Gastrocnemius medialis (tissue), 4 donors: Measurements from ENCODE around the gene PARD3B. TPM values are rescaled to one million over a fixed set of nuclear protein-coding genes. Genes with fewer than 3 reads are reported as not detected.
"Not testable (repeated sequence)": the region's sequence is repeated elsewhere in the genome, so short reads cannot be mapped to it uniquely, and the experiment has no call there.

Source experiments
- ATAC-seq, 2 donors: fragments of 150-250 bp; one replicate each; pipeline ENCODE4 v1.9.1; 2016
- DNase-seq, 2 donors: peaks; one replicate each; pipeline ENCODE4 v3.0.0-alpha.2; 2019
- H3K27ac ChIP-seq, 4 donors: fragments of 200-600 bp; sonication (generic); 1 replicate in 1 of 4; 2 replicates in 3 of 4; pipeline ENCODE4 v1.5.1; 2016 to 2018; ENCODE audit warnings: mild to moderate bottlenecking in 2 of 4, moderate library complexity in 1 of 4
- H3K27me3 ChIP-seq, 3 donors: fragments of 200-600 bp; sonication (generic) in 2 of 3; 1 replicate in 1 of 3; 2 replicates in 2 of 3; pipeline versions ENCODE4 v1.5.1 to v1.6.0; 2016 to 2019; ENCODE audit warnings: mild to moderate bottlenecking in 1 of 3, moderate library complexity in 1 of 3
- H3K36me3 ChIP-seq, 2 donors: fragments of 200-600 bp; sonication (generic) in 1 of 2; one replicate each; pipeline ENCODE4 v1.5.1; 2017 to 2018
- H3K4me1 ChIP-seq, 2 donors: fragments of 200-600 bp; sonication (generic) in 1 of 2; one replicate each; pipeline ENCODE4 v1.5.1; 2016 to 2017; ENCODE audit warnings: mild to moderate bottlenecking in 2 of 2
- H3K4me3 ChIP-seq, 4 donors: fragments of 200-600 bp; sonication (generic) in 3 of 4; 1 replicate in 1 of 4; 2 replicates in 3 of 4; pipeline ENCODE4 v1.5.1; 2016 to 2019; ENCODE audit warnings: mild to moderate bottlenecking in 2 of 4
- H3K9me3 ChIP-seq, 3 donors: fragments of 200-600 bp; sonication (generic) in 2 of 3; 1 replicate in 1 of 3; 2 replicates in 2 of 3; pipeline ENCODE4 v1.5.1; 2016 to 2019
- POLR2A ChIP-seq, 2 donors: fragments of 450-650 bp; IDR thresholded peaks; one replicate each; pipeline ENCODE4 v1.6.1; 2017; ENCODE audit warnings: antibody characterized with exemption in 2 of 2, mild to moderate bottlenecking in 2 of 2, moderate library complexity in 2 of 2
- in situ Hi-C, 4 donors: fragments of 200-750 bp; cut with MboI; loops; one replicate each; pipeline versions ENCODE4 v1.15.0 to v1.8.0; 2017; ENCODE audit warnings: low sequenced_read_pairs in 4 of 4
- intact Hi-C: fragments of 100-400 bp; cut with DNase I; formaldehyde crosslinking; loops from one replicate; pipeline ENCODE4 v1.15.1; 2023; ENCODE audit warnings: low total_unique reads
- total RNA-seq, 4 donors: library from RNA; depleted of rRNA; stranded (reverse); fragments of >200 nt; gene quantifications; one replicate each; pipeline versions ENCODE4 v1.1.0 to v1.2.3, GENCODE V29; 2016
- TF ChIP-seq, protein P1 (sequence below), 5 experiments: fragments of 450-650 bp in 3 of 5; fragments of 200-600 bp in 2 of 5; sonication (generic) in 2 of 5; IDR thresholded peaks in 4 of 5; conservative IDR thresholded peaks in 1 of 5; 1 replicate in 4 of 5; 2 replicates in 1 of 5; pipeline ENCODE4 v1.5.1; 2016 to 2019; ENCODE audit warnings: antibody characterized with exemption in 5 of 5, mild to moderate bottlenecking in 3 of 5, moderate library complexity in 3 of 5

The PARD3B gene
- total RNA-seq, 4 donors from 2014 or later = 2.2 to 15.5 (median 4.6) TPM

DNA sequence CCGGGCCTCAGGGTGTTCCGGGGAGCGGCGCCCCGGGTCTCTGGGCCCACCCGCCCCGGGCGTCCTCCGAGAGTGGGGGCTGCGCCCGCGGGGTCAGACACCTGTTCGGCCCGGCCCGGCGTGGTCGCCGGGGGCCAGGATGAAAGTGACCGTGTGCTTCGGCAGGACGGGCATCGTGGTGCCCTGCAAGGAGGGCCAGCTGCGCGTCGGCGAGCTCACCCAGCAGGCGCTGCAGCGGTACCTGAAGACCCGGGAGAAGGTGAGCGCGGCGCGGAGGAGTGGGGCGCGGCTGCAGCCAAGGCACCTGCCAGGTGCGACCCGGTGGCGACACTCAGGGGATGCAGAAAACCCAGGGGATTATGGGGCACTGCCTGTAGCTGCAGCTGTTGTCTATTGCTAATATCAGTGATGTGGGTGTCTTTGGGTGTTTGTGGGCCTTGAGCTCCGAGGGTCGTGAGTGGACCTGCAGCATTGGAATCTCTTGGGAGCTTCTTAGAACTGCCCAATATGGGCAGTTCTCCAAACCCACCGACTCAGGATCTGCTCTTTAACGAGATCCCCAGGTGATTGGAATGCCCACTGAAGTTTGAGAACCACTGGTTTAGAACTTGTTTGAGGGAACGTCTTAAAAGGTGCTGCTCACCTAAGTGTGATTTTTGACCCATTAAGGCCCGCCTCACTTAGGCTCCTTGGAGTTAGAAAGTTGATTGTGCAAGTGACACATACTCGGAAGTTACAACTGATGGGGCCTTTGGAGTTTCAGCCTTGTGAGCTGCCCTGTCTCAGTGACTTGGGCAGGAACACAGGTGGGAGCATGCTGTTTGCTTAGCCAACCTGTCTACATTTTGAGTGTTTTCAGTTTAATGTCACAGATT lies 823 bp downstream of the PARD3B start:
- peak in 1 of 2 donors; percentile 11 for ATAC-seq
- no peak for TF ChIP-seq POLR2A (IDR thresholded peaks at IDR 0.05)
- TF ChIP-seq, protein P1, sequence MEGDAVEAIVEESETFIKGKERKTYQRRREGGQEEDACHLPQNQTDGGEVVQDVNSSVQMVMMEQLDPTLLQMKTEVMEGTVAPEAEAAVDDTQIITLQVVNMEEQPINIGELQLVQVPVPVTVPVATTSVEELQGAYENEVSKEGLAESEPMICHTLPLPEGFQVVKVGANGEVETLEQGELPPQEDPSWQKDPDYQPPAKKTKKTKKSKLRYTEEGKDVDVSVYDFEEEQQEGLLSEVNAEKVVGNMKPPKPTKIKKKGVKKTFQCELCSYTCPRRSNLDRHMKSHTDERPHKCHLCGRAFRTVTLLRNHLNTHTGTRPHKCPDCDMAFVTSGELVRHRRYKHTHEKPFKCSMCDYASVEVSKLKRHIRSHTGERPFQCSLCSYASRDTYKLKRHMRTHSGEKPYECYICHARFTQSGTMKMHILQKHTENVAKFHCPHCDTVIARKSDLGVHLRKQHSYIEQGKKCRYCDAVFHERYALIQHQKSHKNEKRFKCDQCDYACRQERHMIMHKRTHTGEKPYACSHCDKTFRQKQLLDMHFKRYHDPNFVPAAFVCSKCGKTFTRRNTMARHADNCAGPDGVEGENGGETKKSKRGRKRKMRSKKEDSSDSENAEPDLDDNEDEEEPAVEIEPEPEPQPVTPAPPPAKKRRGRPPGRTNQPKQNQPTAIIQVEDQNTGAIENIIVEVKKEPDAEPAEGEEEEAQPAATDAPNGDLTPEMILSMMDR (IDR thresholded peaks at IDR 0.05 in 4 of 5, conservative IDR thresholded peaks at IDR 0.05 in 1 of 5) = no peak
- in situ Hi-C loops (no loop called here), intact Hi-C loops (loop anchor here (10.0 kb wide), 1 partner anchor 319 kb away; no protein-coding TSS in a partner anchor)
- no peaks in the 10 kb centered on the region for H3K27me3 ChIP-seq
- H3K36me3 ChIP-seq = no peaks in the 10 kb centered on the region
- H3K27ac ChIP-seq = peak overlapping the region; percentile 47 to 82 (median 73)
- H3K9me3 ChIP-seq = no peaks in the 10 kb centered on the region
- peak overlapping the region; percentile 70 to 82 (median 78) for H3K4me3 ChIP-seq
- peaks cover 14 to 20% of the 10 kb centered on the region in 2 donors for H3K4me1 ChIP-seq
- DNase-seq = no peak

DNA sequence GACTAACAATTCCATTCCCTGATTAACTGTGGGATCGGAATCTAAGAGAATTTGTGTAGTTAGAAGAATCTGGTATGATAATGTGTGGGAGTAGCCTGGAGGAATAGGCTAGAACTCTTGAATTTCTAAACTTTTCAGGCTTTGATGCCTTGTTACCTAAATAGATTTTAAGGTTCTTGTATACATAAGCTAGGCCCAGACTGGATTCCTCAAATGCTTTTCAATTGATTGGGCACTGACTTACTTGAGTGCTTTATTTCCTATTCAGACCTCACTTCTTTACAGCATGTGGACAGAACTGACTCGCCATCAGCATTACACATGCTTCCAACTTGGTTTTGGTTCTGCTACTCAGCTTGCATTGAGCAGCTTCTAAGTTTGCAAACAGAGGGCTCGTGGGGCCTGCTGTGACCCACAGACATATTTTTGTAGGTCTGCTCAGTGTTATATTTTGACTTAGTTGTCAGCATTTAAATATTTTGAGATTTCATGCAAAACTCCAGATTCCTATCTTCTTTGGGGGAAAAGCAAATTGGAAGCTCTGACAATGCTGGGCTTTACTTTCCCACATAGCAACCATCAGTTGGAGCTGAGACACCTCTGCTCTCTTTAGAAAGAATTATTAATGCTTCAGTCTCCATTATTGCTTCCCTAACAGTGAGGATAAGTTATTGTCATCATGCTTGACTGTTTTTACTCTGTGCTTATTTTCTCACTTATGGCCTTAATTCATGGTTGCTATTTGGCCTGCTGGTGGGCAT lies 5.7 kb downstream of the PARD3B start:
- Histone ChIP-seq H3K4me1 (peaks cover 12 to 14% of the 10 kb centered on the region in 2 donors), H3K4me3 (no peak overlapping the region), H3K9me3 (no peaks in the 10 kb centered on the region), H3K27ac (no peak overlapping the region), H3K36me3 (no peaks in the 10 kb centered on the region), H3K27me3 (no peaks in the 10 kb centered on the region)
- in situ Hi-C loops = no loop called here
- no peak for DNase-seq
- TF ChIP-seq, protein P1 (IDR thresholded peaks at IDR 0.05 in 4 of 5, conservative IDR thresholded peaks at IDR 0.05 in 1 of 5) = no peak
- TF ChIP-seq POLR2A (IDR thresholded peaks at IDR 0.05) = no peak
- no peak for ATAC-seq
- intact Hi-C loops = no loop called here

DNA sequence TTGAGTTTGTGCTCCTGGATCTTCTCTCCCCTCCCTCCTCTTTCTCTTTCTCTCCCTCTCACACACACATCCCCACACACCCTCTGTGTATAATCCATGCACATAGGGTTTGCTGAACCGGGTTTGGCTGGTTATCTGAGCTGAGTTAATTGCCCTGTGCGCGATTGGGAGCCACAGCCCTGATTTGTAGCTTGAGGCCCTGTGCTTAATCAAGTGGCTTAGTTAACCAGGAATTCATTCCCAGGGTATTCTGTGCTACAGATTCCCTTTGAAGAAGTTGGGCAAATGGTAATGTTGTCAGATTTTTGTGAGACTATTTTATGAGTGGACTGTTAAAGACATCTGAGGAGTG lies 6.2 kb downstream of the PARD3B start:
- DNase-seq (no peak), ATAC-seq (no peak)
- intact Hi-C loops = no loop called here
- in situ Hi-C loops = no loop called here
- Histone ChIP-seq H3K27me3 (no peaks in the 10 kb centered on the region), H3K4me1 (peaks cover 7 to 10% of the 10 kb centered on the region in 2 donors), H3K9me3 (no peaks in the 10 kb centered on the region), H3K36me3 (no peaks in the 10 kb centered on the region), H3K27ac (no peak overlapping the region), H3K4me3 (no peak overlapping the region)
- TF ChIP-seq POLR2A (IDR thresholded peaks at IDR 0.05) = no peak
- TF ChIP-seq, protein P1 (IDR thresholded peaks at IDR 0.05 in 4 of 5, conservative IDR thresholded peaks at IDR 0.05 in 1 of 5) = no peak

DNA sequence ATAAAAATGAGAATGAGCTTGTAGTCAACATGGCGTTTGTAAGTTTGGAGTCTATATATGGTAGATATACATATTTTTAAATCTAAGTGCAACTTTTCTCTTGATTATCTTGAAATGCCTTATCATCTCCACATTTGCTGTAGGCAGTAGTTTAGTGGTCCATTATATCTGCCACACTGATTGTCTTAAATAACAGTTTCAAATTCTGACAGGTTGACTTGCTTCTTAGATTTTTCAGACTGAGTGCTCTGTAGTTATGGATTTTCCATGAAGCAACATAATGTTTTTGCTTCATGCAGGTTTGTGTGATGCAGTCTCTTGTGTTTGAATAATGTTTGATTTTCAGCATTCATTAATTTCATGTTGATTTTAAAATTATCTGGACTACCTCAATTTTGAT lies 12.3 kb downstream of the PARD3B start:
- Histone ChIP-seq H3K27ac (no peak overlapping the region), H3K4me1 (no peaks in the 10 kb centered on the region), H3K27me3 (no peaks in the 10 kb centered on the region), H3K36me3 (no peaks in the 10 kb centered on the region), H3K4me3 (no peak overlapping the region), H3K9me3 (no peaks in the 10 kb centered on the region)
- DNase-seq (no peak), ATAC-seq (no peak)
- TF ChIP-seq, protein P1 (IDR thresholded peaks at IDR 0.05 in 4 of 5, conservative IDR thresholded peaks at IDR 0.05 in 1 of 5) = no peak
- no peak for TF ChIP-seq POLR2A (IDR thresholded peaks at IDR 0.05)
- intact Hi-C loops = no loop called here
- in situ Hi-C loops = no loop called here

DNA sequence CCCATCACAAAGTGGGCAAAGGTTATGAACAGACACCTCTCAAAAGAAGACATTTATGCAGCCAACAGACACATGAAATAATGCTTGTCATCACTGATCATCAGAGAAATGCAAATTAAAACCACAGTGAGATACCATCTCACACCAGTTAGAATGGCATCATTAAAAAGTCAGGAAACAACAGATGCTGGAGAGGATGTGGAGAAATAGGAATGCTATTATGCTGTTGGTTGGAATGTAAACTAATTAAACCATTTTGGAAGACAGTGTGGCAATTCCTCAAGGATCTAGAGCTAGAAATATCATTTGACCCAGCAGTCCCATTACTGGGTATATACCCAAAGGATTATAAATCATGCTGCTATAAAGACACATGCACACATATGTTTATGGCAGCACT lies 14.1 kb downstream of the PARD3B start:
- H3K36me3 ChIP-seq, H3K4me3 ChIP-seq, H3K27ac ChIP-seq, intact Hi-C loops, DNase-seq, ATAC-seq, H3K4me1 ChIP-seq, H3K27me3 ChIP-seq, in situ Hi-C loops, H3K9me3 ChIP-seq: not testable (repeated sequence)
